ENCODE results near the gene HOXA13.

- no peak for TF ChIP-seq POLR2A (IDR thresholded peaks at IDR 0.05; ENCODE audit: low read depth, low read length)
- TF ChIP-seq POLR2AphosphoS5 (IDR thresholded peaks at IDR 0.05; ENCODE audit: low read depth, low read length) = no peak
Measured at GRCh38 chr7:27174874-27175625, 24.8 kb downstream of the HOXA13 start.
